ENCODE measurements around the gene LDLRAD3.

LDLRAD3 gene

DNA sequence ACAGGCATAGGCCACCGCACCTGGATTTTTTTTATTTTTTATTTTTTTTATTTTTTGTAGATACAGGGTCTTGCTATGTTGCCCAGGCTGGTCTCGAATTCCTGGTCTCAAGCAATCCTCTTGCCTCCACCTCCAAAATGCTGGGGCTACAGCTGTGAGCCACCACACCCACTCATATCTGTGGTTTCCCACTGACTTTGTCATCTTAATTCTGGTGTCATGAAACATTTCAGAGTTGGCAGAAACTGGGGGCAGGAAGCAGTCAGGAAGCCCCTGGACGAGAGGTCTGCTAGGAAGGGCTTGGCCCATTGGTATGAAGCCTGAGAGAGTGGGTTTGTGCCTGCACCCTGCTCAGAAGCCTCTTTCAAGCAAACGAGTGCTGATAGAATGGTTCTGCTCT, 296.3 kb downstream of the LDLRAD3 start:
- peak; percentile 12 for DNase-seq (ENCODE audit: low read depth)

DNA sequence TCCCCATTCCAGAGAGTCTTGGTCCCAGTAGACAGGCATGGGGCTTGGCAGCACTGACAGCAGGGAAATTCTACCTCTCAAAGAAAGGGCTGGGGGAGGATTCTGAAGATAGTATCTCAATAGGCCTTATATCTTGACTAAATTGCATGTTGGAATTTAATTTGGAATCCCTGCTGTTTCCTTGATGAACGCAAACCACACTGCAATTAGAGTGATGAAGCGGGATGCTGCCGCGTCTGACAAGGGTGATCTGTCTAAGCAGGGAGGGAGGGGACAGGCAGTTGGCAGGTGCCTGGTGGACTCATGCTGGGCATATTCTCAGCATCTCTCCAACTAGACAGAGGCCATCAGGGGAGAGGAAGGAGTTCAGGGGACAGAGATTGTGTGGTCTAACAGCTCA, 296.9 kb downstream of the LDLRAD3 start:
- DNase-seq (ENCODE audit: low read depth): no peak

DNA sequence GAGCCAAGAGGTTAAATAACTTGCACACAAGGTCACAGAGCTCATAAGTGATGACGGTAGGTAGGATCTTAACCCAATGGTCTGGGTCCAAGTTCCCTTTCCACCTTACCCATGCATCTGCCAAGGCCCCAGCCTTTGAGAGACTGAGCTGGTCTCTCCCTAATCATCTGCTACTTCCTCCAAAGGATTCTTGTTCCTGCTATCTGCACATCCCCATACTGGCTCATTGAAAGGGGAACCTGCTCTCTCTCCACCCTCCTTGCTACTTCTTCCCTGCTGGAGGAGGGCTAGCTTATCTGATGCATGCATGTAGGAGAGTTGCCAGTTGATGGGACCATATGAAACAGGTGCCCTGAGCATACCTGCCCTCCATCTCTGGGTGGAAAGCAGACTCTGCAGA, 297.6 kb downstream of the LDLRAD3 start:
- DNase-seq (ENCODE audit: low read depth): no peak

DNA sequence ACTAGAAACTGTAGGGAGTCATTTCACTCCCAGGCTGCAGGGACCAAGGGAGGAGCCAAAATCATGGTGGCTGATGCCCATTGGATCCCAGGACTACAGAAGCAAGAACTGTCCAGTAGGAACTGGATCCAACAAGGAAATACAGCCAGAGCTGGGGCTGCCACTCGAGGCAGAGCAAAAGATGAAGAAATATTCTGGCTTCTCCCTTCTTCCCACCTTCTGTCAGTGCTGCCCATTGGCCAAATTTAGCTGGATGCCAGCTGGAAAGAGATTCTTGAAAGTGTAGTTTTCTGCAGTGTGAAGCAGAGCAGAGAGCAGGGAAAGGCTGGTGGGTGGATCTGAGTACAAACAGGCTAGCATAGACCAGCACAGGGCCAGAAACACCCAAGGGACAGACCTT, 299.8 kb downstream of the LDLRAD3 start:
- no peak for DNase-seq (ENCODE audit: low read depth)

DNA sequence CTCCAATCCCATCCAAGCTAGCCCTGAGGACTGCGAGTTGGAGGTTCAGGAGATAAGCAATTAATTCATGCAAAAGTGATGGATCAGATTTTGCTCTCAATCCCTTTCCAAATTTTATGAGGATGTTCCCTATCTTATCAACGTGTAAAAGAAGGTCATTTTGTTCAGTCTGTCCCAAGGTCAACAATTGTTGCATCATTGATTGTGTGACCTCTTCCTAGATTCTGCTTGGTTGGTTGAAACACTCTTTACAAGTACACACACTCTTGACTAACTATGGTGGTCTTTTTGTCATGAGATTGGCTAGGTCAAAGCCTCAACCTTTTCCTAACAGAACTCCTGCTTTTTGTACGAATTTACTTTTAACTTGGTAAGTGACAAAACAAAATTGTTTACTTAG, 303.6 kb downstream of the LDLRAD3 start:
- DNase-seq (ENCODE audit: low read depth): no peak

DNA sequence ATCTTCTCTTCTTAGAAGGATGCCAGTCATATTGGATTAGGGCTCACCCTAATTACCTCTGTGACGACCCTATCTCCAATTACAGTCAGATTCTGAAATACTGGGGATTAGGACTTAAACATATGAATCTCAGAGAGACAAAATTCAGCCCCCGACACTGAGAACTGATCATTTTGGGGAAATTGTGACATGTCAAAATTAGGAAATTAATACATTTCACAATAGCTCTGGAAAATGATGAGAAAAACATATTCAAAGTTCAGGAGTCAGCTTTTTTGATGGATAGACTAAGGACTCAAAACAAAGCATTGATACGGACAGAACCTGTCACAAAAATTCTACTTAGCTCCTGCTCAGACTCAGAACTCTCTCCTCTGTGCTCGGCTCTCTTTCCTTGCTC, 304.6 kb downstream of the LDLRAD3 start:
- no peak for DNase-seq (ENCODE audit: low read depth)

DNA sequence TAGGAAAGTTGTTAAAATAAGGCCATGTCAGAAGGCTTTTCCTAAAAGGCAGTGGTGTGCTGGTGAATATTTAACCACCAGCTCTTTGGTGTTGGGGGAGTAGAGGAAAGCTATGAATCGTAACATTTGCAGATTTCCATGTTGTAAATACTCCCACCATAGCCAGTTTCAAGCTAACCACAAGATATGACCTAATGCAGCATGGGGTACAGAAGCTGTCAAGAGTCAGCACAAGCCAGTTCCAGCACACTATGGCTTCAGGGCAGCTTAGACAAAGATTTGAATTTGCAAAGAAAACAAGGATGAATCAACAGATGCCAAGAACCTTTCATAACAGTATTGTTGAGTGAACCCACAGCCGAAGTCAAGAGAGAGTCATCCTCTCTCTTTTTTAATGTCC, 305.4 kb downstream of the LDLRAD3 start:
- DNase-seq (ENCODE audit: low read depth): peak; percentile 90

DNA sequence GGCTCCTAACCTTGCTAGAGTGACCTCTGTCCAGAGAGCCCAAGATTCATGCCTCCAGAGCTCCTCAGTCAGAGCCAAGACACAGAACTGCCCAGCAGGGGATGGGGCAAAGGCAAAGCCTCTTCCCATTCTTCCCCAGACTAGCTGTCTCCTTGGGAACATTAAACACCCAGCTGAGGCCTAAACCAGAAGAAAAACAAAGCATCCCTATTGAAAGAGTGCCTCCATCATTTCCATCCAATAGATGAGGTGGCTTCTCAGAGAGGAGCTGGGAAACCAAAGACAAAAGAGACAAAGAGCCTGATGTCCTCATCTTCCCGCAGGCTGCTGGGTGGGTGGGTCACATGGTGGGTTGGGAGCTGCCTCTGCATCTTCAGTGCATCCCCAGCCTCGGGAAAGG, 308.0 kb downstream of the LDLRAD3 start:
- no peak for DNase-seq (ENCODE audit: low read depth)

DNA sequence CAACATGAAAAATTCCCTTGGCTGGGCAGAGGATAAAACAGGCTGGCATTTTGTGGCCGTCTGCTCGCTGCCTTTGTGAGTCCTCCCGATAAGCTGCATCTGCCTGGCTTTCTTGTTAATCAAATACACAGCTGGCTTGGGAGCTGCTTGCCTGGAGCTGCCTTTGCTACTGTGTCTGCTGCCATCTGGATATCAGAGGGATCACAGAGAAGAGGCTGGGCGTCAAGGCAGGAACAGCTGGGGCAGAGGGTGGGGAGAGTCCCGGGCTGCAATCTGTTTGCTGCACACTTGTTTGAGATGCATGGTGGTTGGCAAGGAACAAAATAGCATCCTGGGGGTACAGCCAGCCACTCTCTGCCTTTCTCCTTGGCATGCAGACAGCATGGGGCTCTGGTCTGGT, 309.4 kb downstream of the LDLRAD3 start:
- DNase-seq (ENCODE audit: low read depth): no peak

DNA sequence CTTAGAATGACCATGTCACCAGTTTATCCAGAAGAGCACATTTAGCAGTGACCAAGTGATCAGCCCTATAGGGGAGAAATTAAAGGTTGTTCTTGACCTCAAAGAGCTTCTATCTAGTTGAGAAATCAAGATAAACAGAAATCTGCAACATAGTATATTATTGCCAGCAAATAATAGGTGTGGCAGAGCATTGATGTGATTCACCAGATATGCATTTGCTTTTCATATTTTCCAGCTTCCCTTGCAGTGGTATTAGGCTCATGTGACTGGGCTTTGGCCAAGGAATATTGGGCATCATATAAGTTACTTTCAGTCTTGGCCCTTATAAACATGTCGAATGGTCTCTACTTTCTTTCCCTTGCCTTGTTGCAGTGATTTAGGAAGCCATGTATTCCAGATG, 310.9 kb downstream of the LDLRAD3 start:
- no peak for DNase-seq (ENCODE audit: low read depth)

DNA sequence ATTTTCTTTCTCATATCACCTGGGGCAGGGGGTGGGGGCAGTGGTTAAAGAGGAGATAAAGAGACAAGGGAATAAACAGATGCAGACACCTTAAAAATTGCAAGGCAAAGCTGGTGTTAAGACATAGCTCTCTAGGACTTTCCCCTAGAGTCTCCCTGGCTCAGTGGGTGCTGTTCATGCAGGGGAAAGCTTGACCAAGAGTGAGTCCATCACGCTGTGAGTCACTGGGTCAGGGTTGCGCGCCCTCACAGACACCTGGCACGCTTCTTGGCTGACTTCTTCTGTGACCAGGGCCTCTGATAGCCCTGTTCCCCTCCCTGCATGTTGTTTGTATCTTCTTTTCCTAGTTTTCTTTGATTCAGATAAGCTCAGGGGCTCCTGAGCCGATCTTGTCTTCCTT, 313.5 kb downstream of the LDLRAD3 start:
- DNase-seq (ENCODE audit: low read depth): no peak

DNA sequence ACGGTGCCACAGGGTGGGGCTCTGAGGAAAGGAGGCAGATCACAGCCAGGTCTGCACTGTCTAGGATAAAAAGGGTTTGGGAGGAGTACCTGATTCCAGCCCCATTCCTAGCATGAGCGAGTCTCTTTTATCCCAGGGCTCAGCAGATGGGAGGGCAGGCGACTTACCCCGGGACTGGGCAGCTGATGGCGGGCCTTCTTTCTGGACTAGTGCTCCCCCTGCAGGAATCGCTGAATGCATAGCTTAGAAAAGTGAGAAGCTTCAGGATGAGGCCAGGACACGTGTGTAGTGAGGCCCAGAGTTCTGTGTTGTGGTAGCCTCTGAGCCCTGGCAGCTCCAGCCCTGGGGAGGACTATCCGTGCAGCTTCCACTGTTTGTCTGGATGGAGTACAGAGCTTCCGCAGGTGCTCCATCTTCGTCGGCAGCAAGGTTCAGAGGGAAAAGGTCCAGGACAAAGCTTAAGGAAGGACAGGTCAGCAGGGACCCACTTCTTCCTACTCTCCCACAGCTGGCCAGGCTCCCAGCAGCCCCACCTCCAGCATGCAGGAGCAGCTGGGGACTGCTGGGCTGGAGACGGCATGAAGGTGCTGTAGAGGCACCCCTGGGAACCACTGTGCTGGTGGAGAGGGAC, 315.0 kb downstream of the LDLRAD3 start:
- DNase-seq (ENCODE audit: low read depth): peak; percentile 77

DNA sequence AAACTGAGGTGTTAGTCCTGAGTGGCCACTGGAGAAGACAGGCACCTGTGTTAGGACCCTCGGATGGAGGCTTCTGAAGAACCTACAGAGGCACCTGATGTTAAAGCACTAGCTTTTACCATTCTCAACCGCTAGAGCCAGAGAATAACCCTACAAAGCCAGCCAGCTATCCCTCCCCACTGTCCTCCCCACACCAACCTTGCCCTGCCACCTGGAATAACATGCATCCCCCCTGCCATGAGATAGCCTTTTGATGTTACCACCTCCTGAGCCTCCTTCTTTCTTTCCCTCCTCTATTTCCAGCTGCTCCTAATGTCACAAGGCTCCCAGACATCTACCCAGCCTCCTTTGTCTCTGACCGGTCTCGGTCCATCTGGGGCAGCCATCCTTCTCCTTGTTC, 317.2 kb downstream of the LDLRAD3 start:
- DNase-seq (ENCODE audit: low read depth): no peak

DNA sequence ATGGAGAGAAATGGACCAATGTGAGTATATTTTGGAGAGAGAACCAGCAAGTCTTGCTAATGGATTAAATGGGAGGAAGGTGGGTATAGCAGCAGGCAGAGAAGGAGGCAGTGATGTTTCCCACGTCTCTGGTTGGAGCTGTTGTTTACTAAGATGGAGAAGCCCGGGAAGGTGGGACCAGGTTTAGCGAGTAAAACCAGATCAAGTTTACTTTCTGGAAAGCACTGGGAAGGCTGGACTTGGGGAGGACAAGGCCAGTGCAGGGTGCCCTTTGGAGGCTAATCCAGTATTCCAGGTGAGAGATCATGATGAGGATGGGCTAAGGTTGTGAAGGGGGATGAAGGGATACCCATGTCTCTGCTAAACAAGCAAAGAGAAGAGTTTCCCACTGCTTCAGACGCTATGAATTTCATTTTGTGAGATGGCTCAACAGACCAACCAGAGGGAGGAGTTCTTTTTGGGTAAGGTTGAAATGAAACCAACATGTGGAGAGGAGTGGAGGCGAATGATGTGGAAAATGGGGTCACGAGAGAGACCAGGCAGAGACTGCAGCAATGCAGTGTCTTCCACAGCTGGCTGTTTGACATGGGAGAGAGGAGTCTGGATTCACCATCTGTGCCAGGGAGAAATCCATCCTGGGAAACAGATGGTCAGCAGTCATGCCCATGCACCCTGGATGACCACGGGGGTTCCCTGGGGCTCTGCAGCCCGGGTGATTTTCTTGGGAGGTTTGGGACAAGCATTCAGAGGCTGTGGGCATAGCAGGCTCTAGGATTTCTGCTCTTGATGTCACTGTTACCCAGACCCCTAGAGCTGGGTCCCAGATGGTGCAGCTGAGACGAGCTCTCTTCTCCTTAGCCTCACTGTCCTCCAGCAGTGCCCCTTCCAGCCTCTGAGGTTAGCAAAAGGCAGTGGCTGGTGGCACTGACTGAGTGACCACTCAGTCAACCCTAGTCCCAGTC, 320.4 kb downstream of the LDLRAD3 start:
- no peak for DNase-seq (ENCODE audit: low read depth)

DNA sequence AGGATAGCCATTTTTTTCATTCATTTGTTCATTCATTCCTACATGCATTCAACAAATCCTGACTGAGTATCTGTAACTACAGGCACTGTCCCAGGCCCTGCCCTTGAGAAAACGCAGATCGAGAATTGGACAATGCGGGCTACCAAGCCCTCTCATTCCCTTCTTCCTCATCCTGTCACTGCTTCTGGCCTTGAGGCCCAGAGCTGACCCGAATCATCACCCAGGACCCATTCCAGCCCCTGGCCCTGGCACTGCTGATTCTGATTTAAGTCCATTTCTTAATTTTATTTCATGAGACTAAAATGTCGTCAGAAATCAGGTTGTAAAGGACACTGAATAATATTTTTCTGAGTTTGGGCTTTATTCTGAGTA, 321.1 kb downstream of the LDLRAD3 start:
- DNase-seq (ENCODE audit: low read depth): no peak

DNA sequence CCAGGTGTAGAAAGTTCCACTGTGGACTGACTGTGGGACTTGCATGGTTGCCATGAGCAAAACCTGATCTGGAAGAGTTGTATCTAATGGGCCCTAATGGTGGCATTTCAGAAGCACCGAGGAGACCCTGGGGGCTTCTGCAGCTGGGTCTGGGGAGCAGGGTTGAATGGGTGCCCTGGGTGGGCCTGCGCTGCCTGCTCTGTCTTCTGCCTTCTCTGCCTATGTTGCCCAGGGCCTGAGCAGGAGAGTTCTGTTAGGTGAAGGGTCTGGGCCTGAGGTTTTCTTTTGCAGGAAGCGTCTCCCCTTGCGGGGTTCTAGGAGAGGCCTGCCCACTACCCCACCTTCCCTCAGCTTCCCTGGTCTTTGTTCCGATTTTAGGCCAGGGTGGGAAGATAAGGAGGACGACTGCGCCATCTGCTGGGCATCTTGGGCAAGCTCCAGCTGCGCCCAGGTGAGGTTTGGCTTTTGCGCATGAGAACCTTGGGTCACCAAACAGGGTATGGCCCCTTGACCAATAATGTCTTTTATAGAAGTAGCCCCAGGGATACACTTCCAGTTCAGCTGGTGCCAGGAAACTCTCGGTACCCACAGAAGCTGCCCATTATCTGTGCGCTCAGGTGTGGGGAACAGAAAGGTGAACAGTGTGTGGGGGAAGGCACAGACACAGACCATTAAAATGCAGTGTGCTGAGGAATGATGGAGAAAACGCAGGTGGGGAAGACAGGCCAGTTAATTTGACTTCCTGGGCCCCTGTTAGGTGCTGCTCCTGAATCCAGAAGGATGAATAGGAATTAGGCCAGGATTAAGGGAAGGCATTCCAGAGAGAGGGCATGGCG, 322.1 kb downstream of the LDLRAD3 start:
- peak; percentile 46 for DNase-seq (ENCODE audit: low read depth)

DNA sequence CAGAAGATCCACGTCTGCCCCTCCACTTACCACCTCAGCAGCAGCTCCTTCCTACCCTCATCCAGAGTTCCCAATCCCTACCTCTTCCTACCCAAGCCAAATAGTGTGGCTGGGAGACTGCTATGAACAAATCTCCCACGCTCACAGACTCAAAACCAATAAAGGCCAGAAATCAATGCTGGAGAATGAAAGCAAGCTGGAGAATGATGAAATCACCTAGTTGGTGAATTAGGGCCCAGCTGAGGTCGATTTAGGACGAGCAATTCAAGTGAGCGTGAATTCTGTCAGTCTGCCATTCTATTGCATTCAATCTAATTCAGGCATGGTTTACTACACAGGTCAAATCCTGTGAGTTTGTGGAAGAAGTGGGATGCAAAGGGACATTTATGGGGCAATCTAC, 322.9 kb downstream of the LDLRAD3 start:
- no peak for DNase-seq (ENCODE audit: low read depth)

DNA sequence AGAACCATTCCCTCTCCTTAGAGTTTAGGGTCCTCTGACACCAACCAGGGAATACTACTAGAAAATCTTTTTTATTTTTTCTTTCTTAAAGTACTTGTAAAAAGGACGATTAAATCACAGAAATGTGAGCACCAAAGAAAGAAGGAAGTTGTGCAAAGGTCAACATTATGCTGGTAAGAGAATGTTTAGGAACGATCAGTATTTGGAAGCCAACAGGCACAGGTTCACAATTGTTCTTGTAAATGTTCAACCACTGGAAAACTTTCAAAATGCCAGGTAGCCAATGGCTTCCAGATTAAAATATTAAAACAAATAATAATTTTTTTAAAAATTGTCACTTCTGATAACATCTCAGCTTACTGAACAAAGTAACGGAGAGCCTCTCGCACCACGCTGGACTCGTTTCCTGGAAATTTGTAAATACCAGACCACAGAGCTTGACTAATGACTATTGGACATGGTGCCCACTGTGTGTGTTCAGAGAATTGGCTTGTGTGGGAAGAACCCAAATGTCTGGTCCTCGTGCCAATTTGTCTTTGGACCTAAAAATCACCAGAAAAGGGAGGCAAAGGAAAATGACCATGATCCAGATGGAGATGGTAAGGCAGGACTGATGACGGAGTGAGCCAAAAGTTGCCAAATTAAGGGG, 324.6 kb downstream of the LDLRAD3 start:
- no peak for DNase-seq (ENCODE audit: low read depth)

DNA sequence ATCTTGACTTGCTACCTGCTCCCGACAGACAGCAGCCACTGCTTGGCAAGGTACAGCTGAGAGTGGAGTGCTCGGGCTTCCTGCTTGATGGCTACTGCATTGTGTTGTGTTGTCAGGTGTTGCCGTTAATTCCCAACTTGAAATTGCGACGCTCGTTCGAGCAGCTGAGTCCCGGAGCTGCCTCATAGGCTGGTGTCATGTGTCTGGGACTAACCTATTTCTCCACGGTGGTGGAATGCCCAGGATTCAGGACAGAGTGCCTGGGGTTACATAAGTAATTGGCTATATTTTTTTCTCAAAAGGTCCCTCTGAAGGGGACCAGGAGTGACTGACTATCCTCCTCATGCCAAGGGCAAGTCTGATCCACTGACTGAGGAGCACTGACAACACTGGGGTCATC, 326.8 kb downstream of the LDLRAD3 start:
- no peak for DNase-seq (ENCODE audit: low read depth)

DNA sequence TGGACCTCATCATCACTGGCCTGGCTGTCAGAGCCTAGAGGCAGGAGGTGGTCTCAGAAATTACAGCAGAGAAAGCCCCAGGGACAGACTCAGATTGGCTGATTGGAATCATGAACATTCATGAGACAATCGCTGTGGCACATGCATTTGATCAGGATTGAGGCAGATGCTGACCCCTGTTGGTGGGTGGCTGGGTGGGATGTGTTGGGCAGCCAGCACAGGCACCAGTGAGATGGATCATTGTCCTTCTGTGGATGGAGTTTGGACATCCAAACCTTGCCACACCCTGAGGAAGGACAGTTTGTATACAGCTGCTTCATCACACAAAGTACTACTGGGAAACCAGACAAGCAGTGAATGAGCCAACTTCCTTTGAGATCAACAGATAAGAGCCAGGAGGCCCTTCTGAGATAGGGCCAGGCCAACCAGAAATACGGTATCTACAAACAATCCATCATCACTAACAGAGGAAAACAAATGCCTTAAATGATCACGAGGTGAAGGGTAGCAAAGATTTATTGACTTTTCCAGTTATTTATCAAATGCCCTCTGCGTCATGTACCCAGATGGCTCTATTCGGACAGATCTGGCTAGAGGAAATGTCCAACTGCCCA, 328.0 kb downstream of the LDLRAD3 start:
- DNase-seq (ENCODE audit: low read depth): peak; percentile 40

DNA sequence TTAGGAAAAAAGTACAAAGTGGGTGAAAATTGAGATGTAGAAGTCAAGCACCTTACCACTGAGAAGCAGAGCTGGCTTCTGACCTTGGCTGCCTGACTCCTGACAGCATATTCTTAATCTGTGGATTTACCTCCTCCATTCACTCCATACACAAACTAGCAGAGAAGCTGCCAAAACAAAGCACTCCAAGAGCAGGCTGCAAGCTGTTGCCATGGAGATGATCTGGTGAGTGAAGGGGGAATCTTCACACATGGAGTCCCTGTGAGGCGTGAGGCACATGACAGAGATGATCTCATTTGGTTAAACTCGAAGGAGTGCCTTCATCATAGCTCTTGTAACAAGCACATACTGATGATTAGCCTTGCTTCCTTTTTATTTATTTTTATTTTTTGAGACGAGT, 329.2 kb downstream of the LDLRAD3 start:
- no peak for DNase-seq (ENCODE audit: low read depth)

DNA sequence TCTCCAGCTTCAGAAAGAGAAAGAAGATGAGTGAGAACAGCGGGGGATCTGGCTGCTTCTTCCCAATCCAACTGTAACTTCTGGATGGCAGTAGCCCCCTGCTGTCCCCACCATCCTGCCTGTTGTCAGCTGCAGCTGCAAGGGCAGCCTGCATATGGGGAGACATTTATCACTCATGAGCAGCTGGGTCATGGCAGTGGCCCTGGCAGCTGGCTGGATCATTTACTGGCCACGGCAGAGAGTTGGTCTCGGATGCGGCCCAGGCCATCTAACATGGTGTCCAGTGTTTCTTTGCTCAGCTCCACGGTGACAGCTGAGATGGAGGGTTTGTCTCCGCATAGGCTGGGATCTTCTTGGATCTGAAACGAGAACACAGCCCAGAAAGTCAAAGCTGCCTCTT, 330.6 kb downstream of the LDLRAD3 start:
- DNase-seq (ENCODE audit: low read depth): no peak
